Suprapubic skin (tissue), 4 donors: ENCODE data around the gene RCAN2.

Experiments
- POLR2A ChIP-seq, 2 donors: fragments of 450-650 bp; IDR thresholded peaks; one replicate each; pipeline ENCODE4 v1.6.1; 2017; ENCODE audit warnings: antibody characterized with exemption in 2 of 2, mild to moderate bottlenecking in 2 of 2, moderate library complexity in 2 of 2
- POLR2AphosphoS5 ChIP-seq, 3 donors: sonication (generic); formaldehyde crosslinking; IDR thresholded peaks; one replicate each; pipeline ENCODE4 v1.6.1; 2017; ENCODE audit warnings: antibody characterized with exemption in 3 of 3
- TF ChIP-seq, protein P1 (sequence below), 2 donors: fragments of 200-600 bp in 1 of 2; fragments of 450-650 bp in 1 of 2; sonication (generic) in 1 of 2; IDR thresholded peaks; one replicate each; pipeline ENCODE4 v1.5.1; 2016 to 2019; ENCODE audit warnings: antibody characterized with exemption in 2 of 2, mild to moderate bottlenecking in 1 of 2, moderate library complexity in 1 of 2

DNA sequence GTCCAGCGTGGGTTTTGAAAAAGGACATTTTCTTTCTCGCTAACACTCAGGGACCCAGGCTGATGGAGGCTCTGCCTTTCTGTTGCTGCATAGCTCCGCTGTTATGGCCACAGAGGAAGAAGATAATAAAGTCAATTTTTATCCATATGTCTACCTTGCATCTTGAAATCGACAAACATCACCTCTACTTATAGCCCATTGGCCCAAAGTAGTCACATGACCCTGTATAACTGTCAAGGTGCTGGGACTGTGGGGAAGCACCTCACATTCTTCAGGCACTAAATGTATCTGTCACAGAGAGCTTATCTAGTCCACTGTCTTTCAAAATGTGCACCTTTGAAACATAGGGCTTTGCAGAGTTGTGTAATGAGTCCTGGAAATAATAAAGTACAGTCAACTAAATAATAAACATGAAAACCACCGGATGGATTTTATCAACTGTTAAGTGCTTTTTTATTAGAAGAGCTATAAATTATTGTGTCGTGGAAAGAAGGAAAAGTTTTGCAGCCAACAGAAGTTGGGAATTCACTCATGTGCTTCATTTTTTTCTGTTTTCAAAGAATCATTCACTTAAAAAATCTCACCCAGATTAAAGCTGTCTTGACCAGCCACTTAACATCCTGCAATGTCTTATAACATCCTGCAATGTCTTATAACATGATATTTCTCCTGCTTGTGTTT is 47.7 kb upstream of the RCAN2 start:
- TF ChIP-seq, protein P1, sequence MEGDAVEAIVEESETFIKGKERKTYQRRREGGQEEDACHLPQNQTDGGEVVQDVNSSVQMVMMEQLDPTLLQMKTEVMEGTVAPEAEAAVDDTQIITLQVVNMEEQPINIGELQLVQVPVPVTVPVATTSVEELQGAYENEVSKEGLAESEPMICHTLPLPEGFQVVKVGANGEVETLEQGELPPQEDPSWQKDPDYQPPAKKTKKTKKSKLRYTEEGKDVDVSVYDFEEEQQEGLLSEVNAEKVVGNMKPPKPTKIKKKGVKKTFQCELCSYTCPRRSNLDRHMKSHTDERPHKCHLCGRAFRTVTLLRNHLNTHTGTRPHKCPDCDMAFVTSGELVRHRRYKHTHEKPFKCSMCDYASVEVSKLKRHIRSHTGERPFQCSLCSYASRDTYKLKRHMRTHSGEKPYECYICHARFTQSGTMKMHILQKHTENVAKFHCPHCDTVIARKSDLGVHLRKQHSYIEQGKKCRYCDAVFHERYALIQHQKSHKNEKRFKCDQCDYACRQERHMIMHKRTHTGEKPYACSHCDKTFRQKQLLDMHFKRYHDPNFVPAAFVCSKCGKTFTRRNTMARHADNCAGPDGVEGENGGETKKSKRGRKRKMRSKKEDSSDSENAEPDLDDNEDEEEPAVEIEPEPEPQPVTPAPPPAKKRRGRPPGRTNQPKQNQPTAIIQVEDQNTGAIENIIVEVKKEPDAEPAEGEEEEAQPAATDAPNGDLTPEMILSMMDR (IDR thresholded peaks at IDR 0.05) = no peak
- TF ChIP-seq POLR2AphosphoS5 (IDR thresholded peaks at IDR 0.05) (no peak), POLR2A (IDR thresholded peaks at IDR 0.05) (no peak)
